ENCODE measurements around the gene RNU5B-1.
A peak's percentile ranks its signal among the peaks of the same experiment; 100 is the strongest.

Gene RNU5B-1

GRCh38 chr15:65286704-65287519, 17.6 kb upstream of the RNU5B-1 start, which contains the start of gene PARP16:
Gene PARP16, minus strand, starts transcription at chr15:65286883. Its CDS starts 457 bp downstream, at chr15:65286426.
- Histone ChIP-seq H3K4me3 (replicated peaks; ENCODE audit: insufficient read depth, low read length) (peak within 1 kb of the TSS; percentile 82), H3K27ac (replicated peaks) (peak within 1 kb of the TSS; percentile 68), H3K27me3 (ENCODE audit: insufficient read depth, poor library complexity, severe bottlenecking) (no peaks in the 10 kb centered on the region)
- DNase-seq (ENCODE audit: low read depth in 1 of 2, low spot score in 1 of 2): peak; percentile 87 to 89
- TF ChIP-seq GABPA (IDR thresholded peaks at IDR 0.05; ENCODE audit: low read depth) (no peak), SPI1 (IDR thresholded peaks at IDR 0.05; ENCODE audit: borderline replicate concordance, low read depth) (no peak), POLR2AphosphoS5 (IDR thresholded peaks at IDR 0.05; ENCODE audit: low read depth) (peak; percentile 59), CTCF (IDR thresholded peaks at IDR 0.05; ENCODE audit: insufficient read depth, low read length) (no peak)
- TF ChIP-seq, protein P1, sequence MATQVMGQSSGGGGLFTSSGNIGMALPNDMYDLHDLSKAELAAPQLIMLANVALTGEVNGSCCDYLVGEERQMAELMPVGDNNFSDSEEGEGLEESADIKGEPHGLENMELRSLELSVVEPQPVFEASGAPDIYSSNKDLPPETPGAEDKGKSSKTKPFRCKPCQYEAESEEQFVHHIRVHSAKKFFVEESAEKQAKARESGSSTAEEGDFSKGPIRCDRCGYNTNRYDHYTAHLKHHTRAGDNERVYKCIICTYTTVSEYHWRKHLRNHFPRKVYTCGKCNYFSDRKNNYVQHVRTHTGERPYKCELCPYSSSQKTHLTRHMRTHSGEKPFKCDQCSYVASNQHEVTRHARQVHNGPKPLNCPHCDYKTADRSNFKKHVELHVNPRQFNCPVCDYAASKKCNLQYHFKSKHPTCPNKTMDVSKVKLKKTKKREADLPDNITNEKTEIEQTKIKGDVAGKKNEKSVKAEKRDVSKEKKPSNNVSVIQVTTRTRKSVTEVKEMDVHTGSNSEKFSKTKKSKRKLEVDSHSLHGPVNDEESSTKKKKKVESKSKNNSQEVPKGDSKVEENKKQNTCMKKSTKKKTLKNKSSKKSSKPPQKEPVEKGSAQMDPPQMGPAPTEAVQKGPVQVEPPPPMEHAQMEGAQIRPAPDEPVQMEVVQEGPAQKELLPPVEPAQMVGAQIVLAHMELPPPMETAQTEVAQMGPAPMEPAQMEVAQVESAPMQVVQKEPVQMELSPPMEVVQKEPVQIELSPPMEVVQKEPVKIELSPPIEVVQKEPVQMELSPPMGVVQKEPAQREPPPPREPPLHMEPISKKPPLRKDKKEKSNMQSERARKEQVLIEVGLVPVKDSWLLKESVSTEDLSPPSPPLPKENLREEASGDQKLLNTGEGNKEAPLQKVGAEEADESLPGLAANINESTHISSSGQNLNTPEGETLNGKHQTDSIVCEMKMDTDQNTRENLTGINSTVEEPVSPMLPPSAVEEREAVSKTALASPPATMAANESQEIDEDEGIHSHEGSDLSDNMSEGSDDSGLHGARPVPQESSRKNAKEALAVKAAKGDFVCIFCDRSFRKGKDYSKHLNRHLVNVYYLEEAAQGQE (IDR thresholded peaks at IDR 0.05; ENCODE audit: insufficient replicate concordance, low read depth): no peak

- H3K27ac ChIP-seq (replicated peaks): no peak overlapping the region
- H3K27me3 ChIP-seq (ENCODE audit: insufficient read depth, poor library complexity, severe bottlenecking): no peaks in the 10 kb centered on the region
- H3K4me3 ChIP-seq (replicated peaks; ENCODE audit: insufficient read depth, low read length): no peak overlapping the region
- TF ChIP-seq SPI1 (IDR thresholded peaks at IDR 0.05; ENCODE audit: borderline replicate concordance, low read depth): no peak
- no peak for DNase-seq (ENCODE audit: low read depth in 1 of 2, low spot score in 1 of 2)
Observed at GRCh38 chr15:65287520-65287855, 17.0 kb upstream of the RNU5B-1 start.

DNA sequence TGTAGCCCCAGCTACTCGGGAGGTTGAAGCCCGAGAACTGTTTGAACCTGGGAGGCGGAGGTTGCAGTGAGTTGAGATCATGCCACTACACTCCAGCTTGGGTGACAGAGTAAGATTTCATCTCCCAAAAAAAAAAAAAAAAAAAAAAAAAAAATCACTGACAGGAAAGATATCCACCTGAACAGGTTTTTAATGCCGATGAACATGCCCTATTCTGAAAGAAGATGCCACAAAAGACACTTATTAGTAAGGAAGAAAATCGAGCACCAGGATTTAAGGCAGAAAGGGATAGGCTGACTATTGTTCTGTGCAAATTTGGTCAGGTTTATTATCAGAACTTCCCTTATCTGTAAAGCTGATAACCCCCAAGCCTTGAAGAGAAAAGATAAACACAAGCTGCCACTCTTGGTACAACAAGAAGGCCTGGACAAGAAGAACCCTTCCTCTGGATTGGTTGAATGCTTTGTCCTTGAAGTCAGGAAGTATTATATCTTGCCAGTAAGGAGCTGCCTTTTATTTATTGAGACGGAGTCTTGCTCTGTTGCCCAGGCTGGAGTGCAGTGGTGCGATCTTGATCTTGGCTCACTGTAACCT, 15.1 kb upstream of the RNU5B-1 start:
- Histone ChIP-seq H3K27me3 (ENCODE audit: insufficient read depth, poor library complexity, severe bottlenecking) (no peaks in the 10 kb centered on the region), H3K27ac (replicated peaks) (no peak overlapping the region), H3K4me3 (replicated peaks; ENCODE audit: insufficient read depth, low read length) (no peak overlapping the region)
- TF ChIP-seq CTCF (IDR thresholded peaks at IDR 0.05; ENCODE audit: insufficient read depth, low read length) (no peak), POLR2AphosphoS5 (IDR thresholded peaks at IDR 0.05; ENCODE audit: low read depth) (no peak), SPI1 (IDR thresholded peaks at IDR 0.05; ENCODE audit: borderline replicate concordance, low read depth) (no peak), GABPA (IDR thresholded peaks at IDR 0.05; ENCODE audit: low read depth) (no peak)
- TF ChIP-seq, protein P1 (IDR thresholded peaks at IDR 0.05; ENCODE audit: insufficient replicate concordance, low read depth): no peak
- DNase-seq (ENCODE audit: low read depth in 1 of 2, low spot score in 1 of 2): no peak

- Histone ChIP-seq H3K4me3 (replicated peaks; ENCODE audit: insufficient read depth, low read length) (no peak overlapping the region), H3K27me3 (ENCODE audit: insufficient read depth, poor library complexity, severe bottlenecking) (no peaks in the 10 kb centered on the region), H3K27ac (replicated peaks) (no peak overlapping the region)
- no peak for DNase-seq (ENCODE audit: low read depth in 1 of 2, low spot score in 1 of 2)
- TF ChIP-seq SPI1 (IDR thresholded peaks at IDR 0.05; ENCODE audit: borderline replicate concordance, low read depth) (no peak), POLR2AphosphoS5 (IDR thresholded peaks at IDR 0.05; ENCODE audit: low read depth) (no peak), GABPA (IDR thresholded peaks at IDR 0.05; ENCODE audit: low read depth) (no peak), CTCF (IDR thresholded peaks at IDR 0.05; ENCODE audit: insufficient read depth, low read length) (no peak)
- TF ChIP-seq, protein P1 (IDR thresholded peaks at IDR 0.05; ENCODE audit: insufficient replicate concordance, low read depth): no peak
Observed at GRCh38 chr15:65290228-65290627, 14.2 kb upstream of the RNU5B-1 start.
